ENCODE data around the gene ALAD.

DNA sequence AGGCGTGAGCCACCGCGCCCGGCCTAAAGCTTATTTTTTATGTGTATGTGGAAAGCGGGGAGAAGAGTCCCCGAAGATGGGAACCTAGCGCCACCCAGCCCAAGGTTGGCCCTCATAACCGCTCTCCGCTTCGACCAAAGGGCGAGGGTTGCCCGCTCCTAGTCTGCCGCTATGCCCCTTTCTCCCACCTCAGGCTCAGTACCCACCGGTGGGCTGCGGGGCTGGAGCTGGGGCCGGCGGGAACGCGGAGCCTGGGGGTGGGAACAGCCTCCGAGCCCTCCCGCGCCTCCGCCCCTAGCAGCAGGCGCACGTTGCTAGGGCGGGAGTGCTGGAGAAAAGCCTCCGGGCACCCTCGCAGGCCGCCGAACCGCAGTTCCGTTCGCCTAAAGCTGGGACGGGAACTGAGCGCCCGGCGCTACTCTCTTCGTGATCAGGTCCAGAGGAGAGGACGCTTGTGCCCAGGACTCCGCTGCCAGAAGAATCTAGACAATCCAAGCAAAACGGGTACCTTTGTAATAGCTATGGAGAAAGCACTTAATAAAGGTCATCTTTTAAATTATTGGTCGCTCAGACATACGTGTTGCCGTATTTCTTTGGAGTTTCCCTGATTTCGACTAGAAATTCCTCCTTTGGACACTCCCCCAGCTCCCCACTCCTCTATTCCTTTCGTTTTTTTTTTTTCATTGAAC, 60.9 kb downstream of the ALAD start, which contains the start of gene WDR31:
- TF ChIP-seq CTCF (IDR thresholded peaks at IDR 0.05; ENCODE audit: insufficient read depth, low read length, poor library complexity, severe bottlenecking) (no peak), EZH2phosphoT487 (conservative IDR thresholded peaks at IDR 0.05; ENCODE audit: low read length) (no peak)

Measured in SU-DHL-6 (cell line).